ENCODE results near the gene PRKAG2.

Gene PRKAG2

DNA sequence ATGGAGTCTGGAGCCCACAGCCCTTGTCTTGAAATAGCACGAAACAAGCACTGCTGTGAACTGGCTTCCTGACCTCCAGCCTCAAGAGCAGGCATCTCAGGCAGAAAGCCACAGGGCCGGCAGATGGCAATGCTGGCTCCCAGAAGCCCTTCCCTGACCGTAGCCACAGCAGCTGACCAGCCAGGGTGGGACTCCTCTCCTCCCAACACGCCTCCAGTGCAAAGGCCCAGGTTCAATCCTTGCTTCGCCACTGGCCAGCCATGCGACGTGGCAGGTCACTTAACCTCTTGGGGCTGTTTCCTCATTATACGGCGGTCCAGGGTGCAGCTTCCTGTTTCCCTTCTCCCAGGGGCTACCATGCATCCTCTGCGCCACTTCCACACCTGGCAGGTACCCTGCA, 12.8 kb downstream of the PRKAG2 start:
- DNase-seq: no peak

DNA sequence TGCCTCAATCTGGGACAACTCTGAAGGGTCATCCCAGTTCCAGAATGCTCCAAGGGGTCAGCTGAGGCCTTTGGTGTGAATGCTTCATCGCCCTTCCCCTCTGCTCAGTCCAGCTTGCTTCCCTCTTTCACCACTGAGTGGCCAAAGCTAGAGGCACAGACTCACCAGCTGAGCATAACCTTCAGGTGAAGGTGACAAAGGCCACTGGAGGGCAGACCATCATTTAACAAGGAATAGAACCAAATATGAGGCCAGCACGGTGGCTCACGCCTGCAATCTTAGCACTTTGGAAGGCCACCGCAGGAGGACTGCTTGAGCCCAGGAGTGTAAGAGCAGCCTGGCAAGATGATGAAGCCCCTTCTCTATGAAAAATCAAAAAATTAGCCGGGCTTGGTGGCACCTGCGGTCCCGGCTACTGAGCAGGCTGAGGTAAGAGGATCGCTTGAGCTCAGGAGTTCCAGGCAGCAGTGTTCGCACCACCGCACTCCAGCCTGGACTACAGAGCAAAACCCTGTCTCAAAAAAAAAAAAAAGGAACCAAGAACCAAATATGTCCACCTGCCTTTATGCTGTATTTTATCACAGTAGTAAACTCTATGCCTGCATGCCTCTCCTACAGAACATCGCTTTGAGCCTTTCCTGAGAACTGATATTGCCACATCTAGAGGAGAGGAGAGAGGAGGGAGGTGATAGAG, 13.4 kb downstream of the PRKAG2 start:
- no peak for DNase-seq

DNA sequence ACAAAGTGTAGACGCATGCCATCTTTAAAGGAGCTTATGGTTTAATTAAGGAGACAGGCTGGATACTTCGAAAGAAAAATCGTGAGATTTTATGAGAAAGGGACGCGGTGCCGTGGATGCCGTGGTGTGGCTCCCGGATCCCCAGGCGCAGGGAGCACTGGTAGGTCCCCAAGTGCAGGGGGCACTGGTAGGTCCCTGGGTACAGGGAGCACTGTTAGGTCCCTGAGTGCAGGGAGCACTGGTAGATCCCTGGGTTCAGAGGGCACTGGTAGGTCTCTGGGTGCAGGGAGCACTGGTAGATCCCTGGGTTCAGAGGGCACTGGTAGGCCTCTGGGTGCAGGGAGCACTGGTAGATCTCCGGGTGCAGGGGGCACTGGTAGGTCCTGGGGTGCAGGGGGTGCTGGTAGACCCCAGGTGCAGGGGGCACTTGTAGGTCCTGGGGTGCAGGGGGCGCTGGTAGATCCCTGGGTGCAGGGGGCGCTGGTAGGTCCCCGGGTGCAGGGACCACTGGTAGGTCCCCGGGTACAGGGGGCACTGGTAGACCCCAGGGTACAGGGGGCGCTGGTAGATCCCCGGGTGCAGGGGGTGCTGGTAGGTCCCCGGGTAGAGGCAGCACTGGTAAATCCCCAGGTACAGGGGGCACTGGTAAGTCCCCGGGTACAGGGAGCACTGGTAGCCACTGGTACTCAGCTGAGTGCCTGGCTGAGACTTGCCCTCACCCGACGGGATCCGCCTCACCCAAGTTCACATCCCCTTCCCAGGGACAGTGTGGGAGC, 14.1 kb downstream of the PRKAG2 start:
- no peak for DNase-seq

GRCh38 chr7:151861881-151862280, 15.0 kb downstream of the PRKAG2 start:
- no peak for DNase-seq

DNA sequence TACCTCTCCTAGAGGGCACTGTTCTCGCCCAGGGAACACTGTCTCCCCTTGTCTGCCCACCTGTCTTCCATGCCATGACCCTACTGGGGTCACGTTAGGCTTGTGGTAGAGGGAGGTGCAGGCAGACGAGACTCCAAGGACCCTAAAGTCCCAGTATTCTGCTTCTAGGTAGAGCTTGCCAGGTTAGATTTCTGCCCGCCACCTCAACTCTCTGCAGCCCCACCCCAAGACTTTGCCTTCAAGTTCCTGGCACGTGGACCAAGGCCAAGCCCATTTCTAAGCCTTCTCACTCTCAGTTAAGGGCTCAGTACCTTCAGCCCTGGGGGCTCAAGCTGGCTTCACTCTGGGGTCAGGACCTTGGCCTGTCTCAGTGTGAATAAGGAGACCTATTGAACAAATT, 16.1 kb downstream of the PRKAG2 start:
- no peak for DNase-seq

DNA sequence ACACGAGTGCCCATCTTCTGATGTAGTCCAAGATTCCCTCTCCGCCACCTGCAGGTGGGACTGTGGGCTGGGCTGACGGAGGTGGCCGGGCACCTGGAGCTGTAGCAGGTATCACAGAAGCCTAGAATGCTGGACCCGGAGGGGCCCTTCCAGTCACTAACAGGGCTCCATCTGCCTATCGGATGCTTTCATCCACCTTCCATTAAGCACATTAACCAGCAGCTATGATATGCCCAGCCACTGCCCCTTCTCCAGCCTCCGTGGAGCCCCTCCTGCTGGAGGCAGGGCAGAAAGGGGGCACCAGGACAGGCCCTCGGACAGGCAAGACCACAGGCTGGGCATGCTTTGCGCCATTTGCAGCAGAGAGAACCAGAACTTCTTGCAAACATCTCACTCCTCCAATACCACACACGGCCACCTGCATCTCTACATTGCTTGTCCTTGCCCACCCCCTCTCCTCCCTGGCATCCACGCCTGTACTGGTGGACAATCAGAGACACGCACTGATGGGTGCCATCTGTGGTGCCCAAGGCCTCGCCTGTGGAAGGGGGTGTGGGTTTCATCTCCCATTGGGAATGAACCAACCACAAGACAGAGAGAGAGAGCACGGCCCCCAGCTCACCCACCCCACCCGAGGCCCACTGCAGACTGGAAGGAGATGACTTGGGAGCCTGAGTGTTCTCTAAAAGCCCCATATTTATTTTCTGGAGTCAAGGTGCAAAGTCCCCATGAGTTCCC, 16.8 kb downstream of the PRKAG2 start:
- no peak for DNase-seq

DNA sequence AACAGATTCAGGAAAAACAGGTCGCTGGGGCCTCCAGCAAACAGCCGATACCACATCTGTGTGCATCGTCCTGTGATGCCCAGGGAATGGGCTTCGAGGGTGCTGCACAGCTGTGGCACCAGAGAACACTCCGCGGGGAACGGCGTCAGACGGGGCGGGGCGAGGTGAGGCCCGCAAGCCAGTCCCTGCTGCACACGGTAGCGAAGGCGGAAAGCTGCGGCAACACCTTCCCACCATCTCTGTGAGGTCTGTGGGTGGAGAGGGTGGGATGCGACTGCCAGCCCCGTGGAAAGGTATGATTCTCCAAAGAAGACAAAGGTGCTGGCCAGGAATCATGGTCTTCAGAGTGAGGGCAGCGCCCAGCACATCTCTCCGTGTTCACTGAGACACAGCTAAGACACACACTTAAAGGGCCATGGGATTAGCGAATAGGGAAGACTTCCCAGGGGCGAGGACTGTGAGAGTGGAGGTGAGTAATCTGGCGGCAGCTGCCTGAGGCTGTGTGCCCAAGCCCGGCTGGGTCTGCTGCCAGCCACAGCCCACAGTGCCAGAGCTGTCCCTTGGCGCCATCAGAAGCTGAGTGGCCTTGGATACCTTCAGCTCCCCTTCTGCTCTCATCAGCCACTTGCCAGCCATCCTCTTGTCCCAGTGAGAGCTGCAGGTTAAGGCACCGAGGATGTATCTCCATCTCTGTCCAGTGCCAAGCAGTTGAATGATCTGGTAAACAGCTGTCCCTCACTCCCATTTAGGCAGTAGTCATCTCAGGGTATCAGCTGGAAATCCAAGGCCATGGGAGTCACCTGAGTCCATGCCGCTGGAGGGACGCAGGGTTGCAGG, 17.6 kb downstream of the PRKAG2 start:
- no peak for DNase-seq

GRCh38 chr7:151858456-151858855, 18.5 kb downstream of the PRKAG2 start:
- no peak for DNase-seq

DNA sequence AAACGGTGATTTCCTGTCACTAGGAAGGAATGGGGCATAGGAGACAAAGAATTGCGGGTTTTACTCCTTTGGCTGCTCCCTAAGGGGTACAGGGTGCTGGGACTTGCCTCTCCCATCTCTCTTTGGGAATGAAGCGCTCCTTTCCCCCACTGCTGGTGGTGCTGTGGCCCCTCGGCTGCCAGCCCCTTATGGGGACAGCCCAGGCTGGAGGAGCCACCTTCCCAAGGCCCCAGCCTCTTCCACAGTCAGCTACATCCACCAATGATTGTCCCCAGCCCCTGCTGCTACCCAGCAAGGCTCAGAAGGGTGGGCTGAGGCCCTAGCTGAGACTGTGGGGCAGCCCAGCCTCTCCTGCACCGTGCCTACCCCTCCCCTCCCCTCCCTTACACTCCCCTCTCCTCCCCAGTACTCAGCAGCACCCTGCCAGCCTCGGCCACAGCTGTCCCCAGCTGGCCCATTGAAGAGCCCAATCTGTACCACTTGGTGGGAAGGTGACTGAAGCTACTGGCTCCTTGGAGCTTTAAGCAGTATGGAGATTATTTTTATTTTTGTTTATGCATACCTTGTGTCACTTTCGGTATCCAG, 19.0 kb downstream of the PRKAG2 start:
- no peak for DNase-seq

DNA sequence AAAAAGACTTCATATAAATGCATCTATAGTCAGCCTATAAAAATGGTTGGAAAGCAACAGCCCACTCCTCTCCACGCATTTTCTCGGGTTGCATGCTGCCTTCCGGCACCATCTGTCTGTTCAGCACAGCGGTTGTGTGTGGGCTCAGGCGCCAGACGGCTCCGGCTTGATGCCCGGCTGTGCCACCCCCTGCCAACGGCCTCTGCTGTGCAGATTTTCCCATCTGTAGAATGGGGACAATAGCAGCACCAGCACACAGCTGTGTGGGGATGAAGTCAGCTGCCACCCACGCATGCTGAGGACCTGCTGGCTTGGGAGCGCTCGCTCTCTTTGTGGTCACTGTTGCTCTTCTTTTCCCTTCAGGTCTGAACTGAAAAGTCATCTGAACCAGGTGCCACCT, 19.5 kb downstream of the PRKAG2 start:
- no peak for DNase-seq

DNA sequence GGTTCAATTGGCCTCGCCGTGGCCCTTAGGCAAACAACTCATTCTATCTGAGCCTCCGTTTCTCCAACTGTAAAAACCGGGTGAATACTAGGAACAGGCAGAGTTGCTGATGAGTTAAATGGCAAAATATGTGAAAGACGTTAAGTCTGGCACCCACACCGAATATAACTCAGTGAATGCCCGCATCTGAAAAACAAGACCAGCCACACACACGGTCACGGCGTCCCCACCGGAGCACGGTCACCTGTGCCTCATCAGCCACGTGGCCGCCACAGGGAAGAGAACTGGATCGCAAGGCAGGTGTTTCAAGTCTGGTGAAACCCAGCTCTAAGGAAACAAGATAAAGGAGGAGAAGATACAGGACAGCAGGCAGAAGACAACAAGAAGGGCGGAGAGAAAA, 20.4 kb downstream of the PRKAG2 start:
- DNase-seq: no peak

DNA sequence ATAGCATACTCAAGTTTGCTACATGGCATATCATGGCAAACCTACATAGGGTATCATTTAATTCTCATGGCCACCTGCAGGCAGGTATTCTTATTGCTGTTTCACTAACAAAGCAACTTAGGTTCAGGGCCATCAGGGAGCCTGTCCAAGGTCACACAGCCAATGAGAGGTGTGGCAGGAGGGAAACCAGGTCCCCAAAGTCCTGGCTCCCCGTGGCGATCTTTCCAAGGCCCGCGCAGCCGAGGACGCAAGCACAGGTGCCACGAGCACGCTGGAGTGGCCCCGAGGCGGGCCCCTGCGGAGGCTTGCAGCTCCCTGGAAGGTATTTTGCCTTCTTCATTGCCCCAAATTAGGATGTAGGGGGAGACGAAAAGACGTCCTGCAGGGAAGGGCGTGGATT, 20.8 kb downstream of the PRKAG2 start:
- DNase-seq: no peak

DNA sequence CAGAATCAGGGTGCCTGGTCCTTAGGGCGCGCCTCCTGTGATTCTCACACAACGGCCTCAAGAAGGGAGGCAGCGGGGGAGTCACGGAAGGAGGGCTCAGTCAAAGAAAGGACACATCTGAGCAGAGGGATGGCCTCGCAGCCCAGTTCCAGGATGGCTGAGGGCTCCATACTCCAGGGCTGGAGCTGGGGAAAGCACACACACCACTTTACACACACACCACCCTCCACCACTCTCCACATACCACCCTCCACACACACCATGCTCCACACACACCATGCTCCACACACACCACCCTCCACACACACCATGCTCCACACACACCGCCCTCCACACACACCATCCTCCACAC, 22.2 kb downstream of the PRKAG2 start:
- no peak for DNase-seq

GRCh38 chr7:151853896-151854719, 22.8 kb downstream of the PRKAG2 start:
- no peak for DNase-seq

DNA sequence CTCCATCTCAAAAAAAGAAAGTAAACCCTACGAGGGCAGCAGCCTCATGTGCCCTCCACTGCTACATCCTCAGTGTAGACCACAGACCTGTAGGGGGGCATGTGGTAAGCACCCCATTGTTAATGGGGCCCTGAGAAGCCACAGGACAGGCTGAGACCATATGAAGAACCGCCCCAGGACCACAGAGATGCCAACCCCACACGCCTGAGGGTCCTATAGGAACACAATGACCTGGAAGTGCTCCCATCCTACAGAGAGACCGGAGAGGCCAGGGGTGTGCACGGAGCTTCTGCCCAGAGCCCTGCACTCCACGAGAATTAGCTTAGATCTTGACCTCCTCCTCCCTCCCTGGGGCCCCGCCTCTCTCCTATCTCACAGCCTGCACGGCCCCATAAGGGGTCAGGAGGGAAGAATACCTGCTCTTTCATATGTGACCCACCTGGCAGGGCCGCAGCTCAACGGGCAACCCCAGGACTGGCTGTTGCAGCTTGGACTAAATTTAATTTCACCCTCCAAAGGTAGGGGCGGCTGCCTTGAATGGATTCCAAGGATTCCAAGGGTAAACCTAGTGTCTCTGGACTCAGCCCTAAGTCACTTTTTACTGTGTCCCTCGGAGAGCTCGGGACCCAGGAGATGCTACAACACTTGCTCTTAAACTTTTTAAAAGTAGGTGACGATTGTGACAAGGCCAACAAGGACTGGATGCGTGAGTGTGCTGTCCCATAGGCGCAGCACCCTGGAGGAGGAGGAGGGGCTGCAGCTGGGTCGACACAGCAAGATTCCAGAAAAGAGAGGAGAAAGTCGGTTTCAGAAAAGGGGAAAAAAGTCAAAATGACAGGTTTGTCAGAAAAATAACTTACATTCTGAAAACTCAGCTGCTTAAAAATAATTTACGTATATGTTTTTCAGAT, 24.2 kb downstream of the PRKAG2 start:
- DNase-seq: no peak

DNA sequence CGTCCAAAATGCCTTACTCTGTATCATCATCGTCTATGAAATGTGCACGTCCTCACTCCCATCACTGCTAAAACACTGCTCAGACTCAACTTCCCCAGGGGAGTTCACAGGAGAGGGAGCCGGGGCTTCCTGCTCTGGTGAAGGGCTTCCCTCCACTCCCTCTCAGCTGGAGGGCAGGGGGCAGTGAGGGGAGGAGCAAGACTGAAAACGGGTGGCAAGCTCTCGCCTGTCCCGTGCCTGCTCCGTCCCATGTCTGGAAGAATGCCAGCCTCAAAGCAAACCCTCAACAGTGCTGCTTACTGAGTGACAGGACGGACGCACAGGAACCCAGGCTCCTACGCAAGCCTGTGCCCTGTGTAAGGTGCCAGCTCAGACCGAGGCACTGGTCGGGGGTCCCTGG, 25.1 kb downstream of the PRKAG2 start:
- no peak for DNase-seq

- DNase-seq: no peak
Measured at GRCh38 chr7:151851145-151851751, 25.7 kb downstream of the PRKAG2 start.

DNA sequence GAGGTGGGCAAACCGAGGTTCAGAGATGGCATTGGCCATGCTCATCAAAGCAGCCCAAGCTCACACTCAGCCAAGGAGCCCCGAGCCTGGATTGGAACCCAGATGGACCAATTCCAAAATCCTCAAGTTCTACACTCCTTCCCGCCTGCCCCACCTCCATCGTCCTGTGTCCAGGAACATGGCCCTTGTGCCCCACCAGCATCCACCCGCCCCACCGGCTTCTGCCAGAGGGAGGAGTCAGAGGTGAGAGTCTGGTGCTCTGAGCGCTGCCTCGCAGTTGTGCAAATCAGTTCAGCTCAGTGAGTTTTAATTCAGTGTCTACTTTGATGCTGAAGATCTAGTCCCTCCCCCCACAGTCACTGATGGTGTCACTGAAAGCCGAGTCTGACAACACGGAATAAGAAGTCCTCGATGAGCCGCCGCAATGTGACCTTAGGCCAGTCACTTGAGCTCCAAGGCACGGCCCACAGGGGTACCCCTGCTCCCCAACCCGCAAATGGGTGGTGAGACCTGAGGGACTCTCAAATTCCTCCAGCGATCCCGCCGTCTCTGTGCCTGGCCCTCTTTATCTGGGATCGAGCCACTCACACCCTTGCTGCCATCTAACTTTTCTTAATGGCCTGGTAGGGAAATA, 26.3 kb downstream of the PRKAG2 start:
- DNase-seq: no peak

- no peak for DNase-seq
Measured at GRCh38 chr7:151849879-151850260, 27.0 kb downstream of the PRKAG2 start.

Measured in activated CD4-positive, alpha-beta T cell treated with anti-CD3 and anti-CD28 coated beads for 1 hour (primary cell).